ENCODE results near the gene CPNE2.
A peak's percentile ranks its signal among the peaks of the same experiment; 100 is the strongest.

The CPNE2 gene

GRCh38 chr16:57192720-57193486 lies 100.5 kb downstream of the CPNE2 start:
- Mint-ChIP-seq H3K4me3 (no peak overlapping the region), H3K27ac (no peak overlapping the region), H3K27me3 (no peaks in the 10 kb centered on the region), H3K9me3 (no peaks in the 10 kb centered on the region), H3K36me3 (peaks cover 2% of the 10 kb centered on the region), H3K4me1 (peaks cover 67% of the 10 kb centered on the region)

GRCh38 chr16:57194512-57194911 lies 102.1 kb downstream of the CPNE2 start:
- Mint-ChIP-seq H3K27ac (peak overlapping the region; percentile 38), H3K9me3 (no peaks in the 10 kb centered on the region), H3K4me1 (peaks cover 59% of the 10 kb centered on the region), H3K36me3 (peaks cover 4% of the 10 kb centered on the region), H3K27me3 (no peaks in the 10 kb centered on the region), H3K4me3 (no peak overlapping the region)

DNA sequence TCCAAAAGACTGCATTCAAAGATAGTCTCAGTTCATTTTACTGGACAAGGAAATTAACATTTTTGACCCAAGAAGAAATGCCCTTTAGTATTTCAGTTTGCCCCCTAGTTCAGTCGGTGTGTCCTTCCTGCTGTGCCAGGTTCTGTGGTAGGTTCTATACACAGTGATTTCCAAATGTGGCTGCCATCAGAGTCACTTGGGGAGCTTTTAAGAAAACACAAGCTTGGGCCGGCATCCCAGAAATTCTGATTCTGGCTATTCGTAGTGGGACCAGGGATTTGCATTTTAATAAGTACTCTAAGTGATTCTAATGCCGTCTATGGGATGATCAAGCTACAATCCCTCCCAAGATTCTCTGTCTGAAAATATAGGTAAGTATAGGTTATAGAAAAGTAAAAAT lies 103.9 kb downstream of the CPNE2 start:
- Mint-ChIP-seq H3K27ac (no peak overlapping the region), H3K4me3 (no peak overlapping the region)

GRCh38 chr16:57196753-57197152 lies 104.4 kb downstream of the CPNE2 start:
- Mint-ChIP-seq H3K4me1 (peaks cover 45% of the 10 kb centered on the region), H3K36me3 (peaks cover 2% of the 10 kb centered on the region), H3K27me3 (no peaks in the 10 kb centered on the region), H3K4me3 (no peak overlapping the region), H3K27ac (no peak overlapping the region), H3K9me3 (no peaks in the 10 kb centered on the region)

More for the DNA sequence above, 103.9 kb downstream of the CPNE2 start:
- H3K36me3 Mint-ChIP-seq: peaks cover 2% of the 10 kb centered on the region
- no peaks in the 10 kb centered on the region for H3K9me3 Mint-ChIP-seq
- peaks cover 48% of the 10 kb centered on the region for H3K4me1 Mint-ChIP-seq
- H3K27me3 Mint-ChIP-seq: no peaks in the 10 kb centered on the region

Measured in activated naive CD4-positive, alpha-beta T cell treated with anti-CD3 and anti-CD28 coated beads, Interleukin-2, amount 50 U/mL, for 24 hours (primary cell).